Neutrophil (primary cell): ENCODE measurements around the gene ZNF491.
"Not testable (repeated sequence)": the region's sequence is repeated elsewhere in the genome, so short reads cannot be mapped to it uniquely, and the experiment has no call there.

Experiments
- H3K27ac ChIP-seq: fragments of 200-600 bp; sonication (generic); 2 replicates; pipeline ENCODE4 v1.5.1; 2016; ENCODE audit warnings: mild to moderate bottlenecking, moderate library complexity
- H3K27me3 ChIP-seq: fragments of 200-600 bp; sonication (generic); 2 replicates; pipeline ENCODE4 v1.6.0; 2016; ENCODE audit warnings: mild to moderate bottlenecking
- H3K36me3 ChIP-seq: fragments of 200-600 bp; sonication (generic); 2 replicates; pipeline ENCODE4 v1.5.1; 2017
- H3K4me1 ChIP-seq, 2 experiments: fragments of 200-600 bp in 1 of 2; sonication (generic) in 1 of 2; 1 replicate in 1 of 2; 2 replicates in 1 of 2; pipeline versions ENCODE4 v1.5.1 to v1.6.1; 2013 to 2016; ENCODE audit warnings: low read depth in 1 of 2, low read length in 1 of 2, mild to moderate bottlenecking in 1 of 2, moderate library complexity in 1 of 2; ENCODE audit not compliant: control insufficient read depth in 1 of 2, insufficient read depth in 1 of 2
- H3K4me3 ChIP-seq, 2 experiments: fragments of 200-600 bp in 1 of 2; sonication (generic) in 1 of 2; 1 replicate in 1 of 2; 2 replicates in 1 of 2; pipeline ENCODE4 v1.5.1; 2013 to 2016; ENCODE audit warnings: low read depth in 1 of 2, low read length in 1 of 2, mild to moderate bottlenecking in 1 of 2, moderate library complexity in 1 of 2
- H3K9me3 ChIP-seq: fragments of 200-600 bp; sonication (generic); 2 replicates; pipeline ENCODE4 v1.5.1; 2016
- TF ChIP-seq, protein P1 (sequence below): fragments of 200-600 bp; sonication (generic); IDR thresholded peaks from 2 replicates; pipeline ENCODE4 v1.5.1; 2016; ENCODE audit warnings: antibody characterized with exemption

The ZNF491 gene

DNA sequence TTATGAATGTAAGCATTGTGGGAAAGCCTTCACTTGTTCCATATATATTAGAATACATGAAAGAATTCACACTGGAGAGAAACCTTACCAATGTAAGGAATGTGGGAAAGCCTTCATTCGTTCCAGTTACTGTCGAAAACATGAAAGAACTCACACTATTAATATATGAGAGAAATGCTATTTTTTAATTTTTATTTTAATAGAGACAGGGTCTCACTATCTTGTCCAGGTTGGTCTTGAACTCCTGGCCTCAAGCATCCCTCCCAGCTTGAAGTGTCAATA, 8.7 kb downstream of the ZNF491 start:
- Histone ChIP-seq H3K36me3 (no peaks in the 10 kb centered on the region), H3K27me3 (no peaks in the 10 kb centered on the region), H3K4me1 (no peaks in the 10 kb centered on the region), H3K4me3 (no peak overlapping the region), H3K9me3 (peaks cover 22% of the 10 kb centered on the region), H3K27ac (no peak overlapping the region)
- TF ChIP-seq, protein P1, sequence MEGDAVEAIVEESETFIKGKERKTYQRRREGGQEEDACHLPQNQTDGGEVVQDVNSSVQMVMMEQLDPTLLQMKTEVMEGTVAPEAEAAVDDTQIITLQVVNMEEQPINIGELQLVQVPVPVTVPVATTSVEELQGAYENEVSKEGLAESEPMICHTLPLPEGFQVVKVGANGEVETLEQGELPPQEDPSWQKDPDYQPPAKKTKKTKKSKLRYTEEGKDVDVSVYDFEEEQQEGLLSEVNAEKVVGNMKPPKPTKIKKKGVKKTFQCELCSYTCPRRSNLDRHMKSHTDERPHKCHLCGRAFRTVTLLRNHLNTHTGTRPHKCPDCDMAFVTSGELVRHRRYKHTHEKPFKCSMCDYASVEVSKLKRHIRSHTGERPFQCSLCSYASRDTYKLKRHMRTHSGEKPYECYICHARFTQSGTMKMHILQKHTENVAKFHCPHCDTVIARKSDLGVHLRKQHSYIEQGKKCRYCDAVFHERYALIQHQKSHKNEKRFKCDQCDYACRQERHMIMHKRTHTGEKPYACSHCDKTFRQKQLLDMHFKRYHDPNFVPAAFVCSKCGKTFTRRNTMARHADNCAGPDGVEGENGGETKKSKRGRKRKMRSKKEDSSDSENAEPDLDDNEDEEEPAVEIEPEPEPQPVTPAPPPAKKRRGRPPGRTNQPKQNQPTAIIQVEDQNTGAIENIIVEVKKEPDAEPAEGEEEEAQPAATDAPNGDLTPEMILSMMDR: no peak

DNA sequence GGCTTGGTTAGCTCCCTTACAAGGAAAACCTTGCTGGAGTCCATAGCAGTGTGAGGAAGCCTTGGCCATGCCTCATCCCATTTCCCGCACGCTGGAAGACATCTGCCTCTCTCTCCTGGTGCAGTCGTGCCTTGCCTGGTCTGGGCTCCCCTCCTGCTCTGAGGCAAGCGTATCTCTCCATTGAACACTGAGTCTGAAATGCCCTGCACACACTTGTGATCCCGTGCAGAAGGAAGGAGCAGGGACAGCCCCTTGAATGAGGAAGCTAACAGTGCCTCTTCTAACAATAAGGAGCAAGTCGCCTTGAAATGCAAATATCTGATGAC, 15.3 kb downstream of the ZNF491 start:
- no peaks in the 10 kb centered on the region for H3K9me3 ChIP-seq
- peaks cover 10 to 12% of the 10 kb centered on the region in 2 experiments for H3K4me1 ChIP-seq
- TF ChIP-seq, protein P1: no peak
- no peaks in the 10 kb centered on the region for H3K27me3 ChIP-seq
- no peaks in the 10 kb centered on the region for H3K36me3 ChIP-seq
- peak overlapping the region; percentile 79 for H3K4me3 ChIP-seq
- H3K27ac ChIP-seq: peak overlapping the region; percentile 77

DNA sequence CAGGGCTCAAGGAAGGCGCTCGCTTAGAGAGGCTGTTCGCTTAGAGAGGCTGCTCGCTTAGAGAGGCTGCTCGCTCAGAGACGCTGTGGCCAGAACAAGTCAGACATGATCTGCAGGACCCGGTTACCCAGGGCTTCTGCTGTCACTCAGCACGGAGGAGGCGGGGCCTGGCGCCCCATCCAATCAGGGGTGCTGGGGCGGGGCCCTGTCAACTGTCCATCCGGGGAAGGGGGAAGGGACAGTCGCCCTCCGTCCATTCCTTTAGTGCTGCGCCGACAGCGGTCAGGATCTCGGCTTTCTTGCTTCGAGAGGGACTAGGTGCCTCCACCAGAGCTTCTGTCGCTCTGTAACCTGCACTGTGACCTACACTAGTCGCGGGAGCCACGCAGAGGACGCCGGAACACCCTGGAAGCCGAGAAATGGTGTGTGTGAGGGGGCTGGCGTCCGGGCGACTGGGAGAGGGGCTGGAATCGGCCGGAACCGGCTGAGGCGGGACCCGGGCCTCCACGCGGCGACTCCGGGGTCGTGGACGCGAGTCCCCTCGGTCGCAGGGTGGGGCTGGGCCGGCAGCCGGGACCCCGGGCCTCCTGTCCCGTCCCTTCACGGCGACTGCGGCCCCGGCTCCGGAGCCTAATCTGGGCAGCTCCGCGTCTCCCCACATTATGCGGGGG, 15.8 kb downstream of the ZNF491 start, which contains the start of gene ZNF440:
TSS of gene ZNF440 (plus strand) at position 245 of the 671 bp plus-strand sequence. CDS start at position 420, 175 bp downstream.
- H3K9me3 ChIP-seq: peaks cover under 1% of the 10 kb centered on the region
- H3K36me3 ChIP-seq: no peaks in the 10 kb centered on the region
- H3K27me3 ChIP-seq: no peaks in the 10 kb centered on the region
- TF ChIP-seq, protein P1: no peak
- H3K4me1 ChIP-seq: peaks cover 10 to 12% of the 10 kb centered on the region in 2 experiments
- peak within 1 kb of the TSS; percentile 77 for H3K27ac ChIP-seq
- peak within 1 kb of the TSS; percentile 79 for H3K4me3 ChIP-seq

DNA sequence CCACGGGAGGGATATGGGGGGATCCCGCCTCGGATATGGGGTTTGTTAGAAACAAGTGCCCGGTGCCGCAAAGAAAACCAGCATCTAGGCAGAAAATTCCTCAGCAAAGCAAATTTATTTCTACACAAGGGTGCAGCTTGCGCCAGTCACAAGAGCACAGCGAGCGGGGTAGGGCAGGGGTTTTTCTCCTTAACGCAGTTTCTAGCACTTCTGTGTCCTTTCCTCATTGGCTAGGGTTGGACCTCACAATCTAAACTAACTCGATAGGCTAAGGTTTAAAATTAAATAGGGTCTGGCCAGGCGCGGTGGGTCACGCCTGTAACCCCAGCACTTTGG, 16.3 kb downstream of the ZNF491 start:
- Histone ChIP-seq H3K4me1 (peaks cover 10 to 12% of the 10 kb centered on the region in 2 experiments), H3K9me3 (peaks cover 5% of the 10 kb centered on the region), H3K27ac (peak overlapping the region; percentile 77), H3K36me3 (no peaks in the 10 kb centered on the region), H3K4me3 (peak overlapping the region; percentile 79), H3K27me3 (no peaks in the 10 kb centered on the region)
- TF ChIP-seq, protein P1: no peak

DNA sequence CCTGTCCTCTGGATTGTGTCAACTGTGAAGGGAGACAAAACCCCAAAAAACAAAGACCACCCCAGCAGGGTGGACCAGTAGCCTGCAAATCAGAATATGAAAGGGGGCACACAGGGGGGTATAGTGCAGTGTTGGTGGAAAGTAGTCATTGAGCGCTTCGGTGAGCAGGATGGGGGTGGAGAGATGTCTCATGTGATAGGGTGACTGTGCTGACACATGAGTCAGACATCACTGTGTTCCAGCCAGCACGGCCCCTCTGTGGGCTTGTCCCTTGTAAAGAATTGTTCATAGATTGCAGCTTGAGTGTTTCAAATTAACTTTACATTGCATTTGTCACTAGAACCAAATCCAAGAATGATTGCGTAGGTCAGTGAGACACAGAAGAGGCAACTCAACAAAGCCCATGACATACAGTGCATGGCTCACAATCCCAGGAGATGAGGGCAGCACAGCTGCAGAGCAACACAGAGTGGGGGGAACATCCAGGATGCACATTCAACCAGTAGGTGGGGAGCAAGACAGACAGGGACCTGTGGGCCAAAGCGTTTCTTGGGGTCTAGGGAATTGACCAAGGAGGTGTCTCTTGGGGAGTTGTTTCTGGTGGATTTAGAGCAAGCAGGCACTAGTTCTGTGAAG, 23.3 kb downstream of the ZNF491 start:
- Histone ChIP-seq H3K27ac (no peak overlapping the region), H3K27me3 (no peaks in the 10 kb centered on the region), H3K36me3 (no peaks in the 10 kb centered on the region), H3K4me1 (no peaks in the 10 kb centered on the region), H3K9me3 (peaks cover 5% of the 10 kb centered on the region), H3K4me3 (no peak overlapping the region)
- TF ChIP-seq, protein P1: no peak

DNA sequence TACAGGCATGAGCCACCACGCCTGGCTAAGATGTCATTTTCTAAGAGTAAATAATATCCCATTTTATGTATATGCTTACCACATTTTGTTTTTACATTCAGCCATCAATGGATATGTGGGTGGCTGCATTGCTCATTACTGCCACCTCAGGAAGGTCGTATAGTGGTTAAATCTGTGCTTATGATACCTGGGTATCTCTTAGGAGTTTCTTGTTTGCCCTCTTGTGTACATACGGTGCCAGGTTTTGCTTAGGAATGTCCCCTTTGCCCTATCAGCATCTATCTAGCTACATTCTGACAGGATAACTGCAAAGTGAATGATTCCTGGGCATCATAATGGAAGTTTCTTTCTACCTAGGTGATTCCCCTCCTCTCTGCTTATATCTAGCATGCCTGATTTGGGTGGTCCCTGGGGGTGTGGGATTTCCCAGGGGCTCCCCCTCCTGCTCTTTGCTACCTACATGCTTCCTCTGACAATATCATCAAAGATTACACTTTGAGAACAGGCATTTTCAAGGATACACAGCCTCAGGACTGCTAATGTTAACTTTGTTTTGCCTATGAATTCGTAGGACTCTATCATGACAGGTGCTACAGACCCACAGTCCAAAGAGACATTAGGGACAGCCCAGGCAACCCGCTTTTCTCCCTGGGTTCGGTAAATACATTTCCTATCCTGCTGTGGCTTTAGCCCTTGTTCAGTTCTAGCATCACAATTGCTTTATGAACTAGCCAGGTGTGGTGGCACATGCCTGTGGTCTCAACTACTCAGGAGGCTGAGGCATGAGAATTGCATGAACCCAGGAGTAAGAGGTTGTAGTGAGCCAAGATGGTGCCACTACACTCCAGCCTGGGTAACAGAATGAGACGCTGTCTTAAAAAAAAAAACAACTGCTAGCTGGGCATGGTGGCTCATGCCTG, 30.9 kb downstream of the ZNF491 start:
- H3K27ac ChIP-seq, H3K4me3 ChIP-seq: not testable (repeated sequence)
- peaks cover 50% of the 10 kb centered on the region for H3K9me3 ChIP-seq

More for the DNA sequence above, 30.9 kb downstream of the ZNF491 start:
- not testable (repeated sequence) for H3K4me1 ChIP-seq, H3K27me3 ChIP-seq
- peaks cover 15% of the 10 kb centered on the region for H3K36me3 ChIP-seq
